ENCODE results near the gene GSG1L2.

GSG1L2 gene

DNA sequence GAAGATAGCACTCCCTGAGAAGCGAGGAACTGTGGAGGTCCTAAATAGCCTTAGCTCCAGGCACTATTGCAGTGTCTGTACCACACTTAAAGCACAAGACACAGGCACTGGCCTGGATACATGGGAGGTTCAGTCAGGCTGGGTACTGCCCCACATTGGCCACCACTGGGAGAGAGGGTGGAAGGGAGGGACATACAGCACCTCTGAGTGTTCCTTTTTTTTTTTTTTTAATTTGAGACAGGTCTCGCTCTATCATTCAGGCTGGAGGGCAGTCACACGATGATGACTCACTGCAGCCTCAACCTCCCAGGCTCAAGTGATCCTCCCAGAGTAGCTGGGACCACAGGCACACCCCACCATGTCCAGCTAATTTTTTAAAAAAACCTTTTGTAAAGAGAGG, 1.4 kb downstream of the GSG1L2 start:
- Histone ChIP-seq H3K27me3 (ENCODE audit: low read depth, low read length) (no peaks in the 10 kb centered on the region), H3K9me3 (ENCODE audit: insufficient read depth, low read length) (no peaks in the 10 kb centered on the region), H3K36me3 (replicated peaks; ENCODE audit: low read depth, low read length) (no peaks in the 10 kb centered on the region), H3K9ac (ENCODE audit: low read length) (no peak overlapping the region), H3K4me3 (ENCODE audit: low read length) (no peak overlapping the region), H3K4me1 (ENCODE audit: low read length) (no peaks in the 10 kb centered on the region), H3K27ac (ENCODE audit: low read length) (no peak overlapping the region), H2AFZ (ENCODE audit: low read depth, low read length) (no peak overlapping the region), H3K79me2 (ENCODE audit: low read length) (no peaks in the 10 kb centered on the region), H3K4me2 (ENCODE audit: low read length) (no peak overlapping the region), H4K20me1 (ENCODE audit: insufficient read depth, low read length) (no peaks in the 10 kb centered on the region)
- no peak for TF ChIP-seq EZH2phosphoT487 (IDR thresholded peaks at IDR 0.05; ENCODE audit: low read depth)
- TF ChIP-seq, protein P1, sequence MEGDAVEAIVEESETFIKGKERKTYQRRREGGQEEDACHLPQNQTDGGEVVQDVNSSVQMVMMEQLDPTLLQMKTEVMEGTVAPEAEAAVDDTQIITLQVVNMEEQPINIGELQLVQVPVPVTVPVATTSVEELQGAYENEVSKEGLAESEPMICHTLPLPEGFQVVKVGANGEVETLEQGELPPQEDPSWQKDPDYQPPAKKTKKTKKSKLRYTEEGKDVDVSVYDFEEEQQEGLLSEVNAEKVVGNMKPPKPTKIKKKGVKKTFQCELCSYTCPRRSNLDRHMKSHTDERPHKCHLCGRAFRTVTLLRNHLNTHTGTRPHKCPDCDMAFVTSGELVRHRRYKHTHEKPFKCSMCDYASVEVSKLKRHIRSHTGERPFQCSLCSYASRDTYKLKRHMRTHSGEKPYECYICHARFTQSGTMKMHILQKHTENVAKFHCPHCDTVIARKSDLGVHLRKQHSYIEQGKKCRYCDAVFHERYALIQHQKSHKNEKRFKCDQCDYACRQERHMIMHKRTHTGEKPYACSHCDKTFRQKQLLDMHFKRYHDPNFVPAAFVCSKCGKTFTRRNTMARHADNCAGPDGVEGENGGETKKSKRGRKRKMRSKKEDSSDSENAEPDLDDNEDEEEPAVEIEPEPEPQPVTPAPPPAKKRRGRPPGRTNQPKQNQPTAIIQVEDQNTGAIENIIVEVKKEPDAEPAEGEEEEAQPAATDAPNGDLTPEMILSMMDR (IDR thresholded peaks at IDR 0.05; ENCODE audit: low read depth, low read length): no peak

DNA sequence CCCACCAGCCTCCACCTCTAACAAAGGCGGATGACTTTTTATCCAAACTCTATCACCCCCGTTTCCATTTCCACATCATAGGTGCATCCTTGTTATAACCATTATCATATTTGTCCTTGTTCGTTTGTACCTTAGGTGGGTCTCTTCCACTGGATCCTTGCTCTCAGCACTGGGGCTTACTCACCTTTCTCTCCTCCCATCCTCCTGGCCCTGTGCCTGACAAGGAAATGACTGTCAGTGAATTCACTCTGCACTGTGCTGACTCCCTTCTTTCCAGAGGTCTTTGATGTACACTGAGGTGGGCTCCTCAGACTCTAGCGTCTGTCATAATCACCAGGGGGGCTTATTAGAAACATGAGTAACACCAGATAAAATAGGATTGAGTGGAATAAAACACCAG, 3.1 kb downstream of the GSG1L2 start:
- H3K9me3 ChIP-seq (ENCODE audit: insufficient read depth, low read length): no peaks in the 10 kb centered on the region
- H3K4me3 ChIP-seq (ENCODE audit: low read length): no peak overlapping the region
- H3K4me1 ChIP-seq (ENCODE audit: low read length): no peaks in the 10 kb centered on the region
- no peaks in the 10 kb centered on the region for H3K79me2 ChIP-seq (ENCODE audit: low read length)
- no peaks in the 10 kb centered on the region for H3K27me3 ChIP-seq (ENCODE audit: low read depth, low read length)
- H3K27ac ChIP-seq (ENCODE audit: low read length): no peak overlapping the region
- no peak overlapping the region for H2AFZ ChIP-seq (ENCODE audit: low read depth, low read length)
- H3K9ac ChIP-seq (ENCODE audit: low read length): no peak overlapping the region
- no peak overlapping the region for H3K4me2 ChIP-seq (ENCODE audit: low read length)
- TF ChIP-seq, protein P1 (IDR thresholded peaks at IDR 0.05; ENCODE audit: low read depth, low read length): no peak
- no peak for TF ChIP-seq EZH2phosphoT487 (IDR thresholded peaks at IDR 0.05; ENCODE audit: low read depth)
- H3K36me3 ChIP-seq (replicated peaks; ENCODE audit: low read depth, low read length): no peaks in the 10 kb centered on the region
- H4K20me1 ChIP-seq (ENCODE audit: insufficient read depth, low read length): no peaks in the 10 kb centered on the region

DNA sequence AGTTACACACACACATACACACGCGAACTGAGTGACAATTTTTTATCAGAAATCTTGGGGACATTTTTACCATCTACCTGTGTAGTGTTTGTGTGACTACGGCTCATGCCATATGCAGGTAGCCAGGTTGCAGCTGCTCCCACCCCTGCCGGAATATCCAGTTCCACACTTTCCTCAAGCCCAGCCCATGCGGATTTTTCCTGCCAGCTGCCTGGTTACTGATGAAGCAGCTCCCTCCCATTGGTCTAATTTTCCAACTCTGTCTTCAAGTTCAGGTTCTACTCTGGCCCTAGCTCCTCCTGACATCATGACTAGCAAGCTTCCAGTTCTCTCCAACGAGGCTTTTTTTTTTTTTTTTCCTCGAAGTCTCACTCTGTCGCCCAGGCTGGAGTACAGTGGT, 4.8 kb downstream of the GSG1L2 start:
- H3K4me3 ChIP-seq (ENCODE audit: low read length): no peak overlapping the region
- H3K9ac ChIP-seq (ENCODE audit: low read length): no peak overlapping the region
- H3K4me1 ChIP-seq (ENCODE audit: low read length): no peaks in the 10 kb centered on the region
- no peaks in the 10 kb centered on the region for H3K27me3 ChIP-seq (ENCODE audit: low read depth, low read length)
- no peaks in the 10 kb centered on the region for H4K20me1 ChIP-seq (ENCODE audit: insufficient read depth, low read length)
- H2AFZ ChIP-seq (ENCODE audit: low read depth, low read length): no peak overlapping the region
- no peaks in the 10 kb centered on the region for H3K9me3 ChIP-seq (ENCODE audit: insufficient read depth, low read length)
- no peaks in the 10 kb centered on the region for H3K79me2 ChIP-seq (ENCODE audit: low read length)
- H3K27ac ChIP-seq (ENCODE audit: low read length): no peak overlapping the region
- H3K4me2 ChIP-seq (ENCODE audit: low read length): no peak overlapping the region
- no peaks in the 10 kb centered on the region for H3K36me3 ChIP-seq (replicated peaks; ENCODE audit: low read depth, low read length)
- no peak for TF ChIP-seq EZH2phosphoT487 (IDR thresholded peaks at IDR 0.05; ENCODE audit: low read depth)
- TF ChIP-seq, protein P1 (IDR thresholded peaks at IDR 0.05; ENCODE audit: low read depth, low read length): no peak

DNA sequence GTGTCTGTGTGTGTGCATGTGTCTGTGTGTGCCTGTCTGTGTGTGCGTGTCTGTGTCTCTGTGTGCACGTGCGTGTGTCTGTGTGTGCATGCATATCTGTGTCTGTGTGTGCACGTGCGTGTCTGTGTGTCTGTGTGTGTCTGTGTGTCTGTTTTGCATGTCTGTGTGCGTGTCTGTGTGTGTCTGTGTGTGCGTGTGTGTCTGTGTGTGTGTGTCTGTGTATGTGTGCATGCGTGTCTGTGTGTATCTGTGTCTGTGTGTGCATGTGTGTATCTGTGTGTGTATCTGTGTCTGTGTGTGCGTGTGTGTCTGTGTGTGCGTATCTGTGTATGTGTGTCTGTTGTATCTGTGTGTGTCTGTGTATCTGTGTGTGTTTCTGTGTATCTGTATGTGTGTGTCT, 5.4 kb downstream of the GSG1L2 start:
- H3K79me2 ChIP-seq (ENCODE audit: low read length): no peaks in the 10 kb centered on the region
- no peaks in the 10 kb centered on the region for H3K36me3 ChIP-seq (replicated peaks; ENCODE audit: low read depth, low read length)
- H3K9me3 ChIP-seq (ENCODE audit: insufficient read depth, low read length): no peaks in the 10 kb centered on the region
- H2AFZ ChIP-seq (ENCODE audit: low read depth, low read length): no peak overlapping the region
- no peak overlapping the region for H3K4me3 ChIP-seq (ENCODE audit: low read length)
- H3K4me2 ChIP-seq (ENCODE audit: low read length): no peak overlapping the region
- no peaks in the 10 kb centered on the region for H3K27me3 ChIP-seq (ENCODE audit: low read depth, low read length)
- H3K27ac ChIP-seq (ENCODE audit: low read length): no peak overlapping the region
- H3K9ac ChIP-seq (ENCODE audit: low read length): no peak overlapping the region
- H4K20me1 ChIP-seq (ENCODE audit: insufficient read depth, low read length): no peaks in the 10 kb centered on the region
- TF ChIP-seq, protein P1 (IDR thresholded peaks at IDR 0.05; ENCODE audit: low read depth, low read length): no peak
- no peak for TF ChIP-seq EZH2phosphoT487 (IDR thresholded peaks at IDR 0.05; ENCODE audit: low read depth)
- H3K4me1 ChIP-seq (ENCODE audit: low read length): no peaks in the 10 kb centered on the region

All from OCI-LY3 (cell line).